Embryonic facial prominence (tissue), 1 donor: ENCODE data around the gene LRRN3.

ENCODE experiments used
- DNase-seq: peaks from one replicate; pipeline ENCODE4 v3.0.0-alpha.2; 2016; ENCODE audit errors: extremely low spot score

The LRRN3 gene

DNA sequence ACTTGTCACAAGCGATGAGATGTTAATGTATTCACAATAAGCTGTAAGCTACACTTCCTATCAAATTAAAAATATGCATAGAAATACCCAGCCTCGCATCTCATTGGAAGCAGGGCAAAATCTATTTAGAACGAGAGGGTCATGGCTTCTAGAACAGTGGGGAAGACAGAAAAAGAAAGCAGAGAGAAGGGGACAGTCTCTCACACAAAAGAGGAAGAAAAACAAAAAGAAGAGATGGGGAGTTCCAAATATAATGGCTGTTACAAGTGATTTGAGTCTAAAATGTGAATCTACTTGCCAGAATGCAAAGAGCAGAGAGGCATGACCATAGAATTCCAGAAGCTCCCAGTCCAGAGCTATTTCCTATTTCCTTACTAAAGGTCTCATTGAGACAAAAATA lies 13.8 kb downstream of the LRRN3 start:
- no peak for DNase-seq

DNA sequence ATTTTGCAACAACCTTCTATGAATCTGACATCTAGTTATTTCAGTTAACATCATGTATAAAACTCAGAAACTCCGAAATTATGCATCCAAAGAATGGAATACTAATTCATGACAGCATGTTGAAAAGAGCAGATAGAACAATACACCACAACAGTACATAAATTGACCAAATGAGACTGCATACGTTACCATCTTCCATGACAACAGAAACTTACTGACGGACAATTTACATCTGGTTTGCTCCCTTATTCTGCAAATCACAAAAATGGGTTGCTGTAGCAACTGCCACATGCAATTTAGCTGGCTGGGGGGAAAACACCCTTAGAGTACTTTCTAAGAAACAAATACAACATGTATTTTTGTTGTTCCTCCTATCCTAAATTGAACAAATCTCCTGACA lies 14.3 kb downstream of the LRRN3 start:
- DNase-seq, result no peak

DNA sequence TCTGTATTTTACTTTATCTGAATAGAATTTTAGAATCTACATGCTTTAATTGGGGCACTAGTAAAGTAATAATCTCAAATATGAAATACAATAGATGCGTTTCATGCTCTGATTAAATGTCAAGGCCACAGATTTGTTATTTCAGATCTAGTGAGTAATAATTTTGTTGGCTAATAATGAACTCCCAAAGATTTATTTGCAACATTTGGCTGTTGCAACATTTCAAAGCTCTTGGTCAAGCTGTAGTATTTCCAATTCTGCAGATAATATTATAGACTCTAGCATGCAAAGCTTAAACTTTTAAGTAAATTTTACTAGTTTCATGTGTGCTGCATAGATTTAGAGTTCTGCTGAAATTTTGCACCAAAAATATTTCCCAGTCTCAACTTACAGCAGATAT lies 16.7 kb downstream of the LRRN3 start:
- DNase-seq, result no peak

DNA sequence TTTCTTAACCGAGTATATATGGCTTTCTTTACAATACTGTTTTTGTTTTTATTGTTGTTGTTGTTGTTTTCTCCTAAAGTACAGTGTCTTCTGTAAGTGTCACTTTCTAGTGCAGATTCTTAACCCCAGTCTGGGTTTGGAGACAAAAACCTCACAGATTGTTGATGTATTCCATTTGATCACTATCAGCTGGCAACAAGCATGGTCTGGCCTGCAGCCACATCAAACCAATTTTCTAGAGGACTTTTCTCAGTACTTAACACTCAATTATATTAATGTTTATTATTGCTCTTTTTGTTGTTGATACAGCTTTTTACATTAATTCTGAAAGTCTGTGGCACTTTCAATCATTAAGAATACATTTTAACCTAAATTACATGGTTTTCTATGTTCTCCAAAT lies 17.1 kb downstream of the LRRN3 start:
- DNase-seq, result no peak

DNA sequence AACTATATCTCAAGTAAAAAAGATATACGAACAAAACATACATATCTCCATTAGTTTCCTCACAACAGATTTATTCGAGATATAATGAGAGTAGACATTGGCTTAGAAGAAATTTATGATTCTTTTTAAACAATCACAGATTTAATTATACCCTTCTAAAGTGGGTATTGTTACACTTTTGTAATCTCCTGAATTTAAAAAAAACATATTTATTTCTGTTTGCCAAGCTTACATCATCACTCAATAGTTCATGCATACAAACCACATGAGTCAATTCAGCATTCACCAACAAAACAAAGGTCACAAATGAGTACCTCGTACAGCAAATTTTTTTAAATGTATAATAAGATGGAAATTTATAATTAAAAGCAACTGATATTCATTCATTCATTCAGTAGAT lies 17.6 kb downstream of the LRRN3 start:
- DNase-seq, result no peak

DNA sequence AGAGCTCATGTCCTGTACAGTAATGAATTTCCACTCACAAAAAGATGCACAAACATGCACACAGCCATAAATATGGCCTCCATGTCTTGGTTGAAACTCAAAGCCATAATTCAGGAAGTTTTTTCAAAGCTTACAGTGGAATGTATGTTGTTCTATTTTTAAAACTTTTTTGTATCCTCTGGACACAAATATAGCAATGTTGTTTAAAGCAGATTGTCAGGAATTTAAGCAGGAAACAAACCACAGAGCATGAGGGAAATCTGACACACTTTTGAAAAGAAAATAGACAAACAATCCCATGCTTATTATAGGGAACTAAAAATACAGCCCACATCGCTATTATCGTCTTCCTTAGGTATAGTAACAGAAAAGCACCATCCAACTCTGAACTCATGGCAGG lies 21.5 kb downstream of the LRRN3 start:
- no peak for DNase-seq

DNA sequence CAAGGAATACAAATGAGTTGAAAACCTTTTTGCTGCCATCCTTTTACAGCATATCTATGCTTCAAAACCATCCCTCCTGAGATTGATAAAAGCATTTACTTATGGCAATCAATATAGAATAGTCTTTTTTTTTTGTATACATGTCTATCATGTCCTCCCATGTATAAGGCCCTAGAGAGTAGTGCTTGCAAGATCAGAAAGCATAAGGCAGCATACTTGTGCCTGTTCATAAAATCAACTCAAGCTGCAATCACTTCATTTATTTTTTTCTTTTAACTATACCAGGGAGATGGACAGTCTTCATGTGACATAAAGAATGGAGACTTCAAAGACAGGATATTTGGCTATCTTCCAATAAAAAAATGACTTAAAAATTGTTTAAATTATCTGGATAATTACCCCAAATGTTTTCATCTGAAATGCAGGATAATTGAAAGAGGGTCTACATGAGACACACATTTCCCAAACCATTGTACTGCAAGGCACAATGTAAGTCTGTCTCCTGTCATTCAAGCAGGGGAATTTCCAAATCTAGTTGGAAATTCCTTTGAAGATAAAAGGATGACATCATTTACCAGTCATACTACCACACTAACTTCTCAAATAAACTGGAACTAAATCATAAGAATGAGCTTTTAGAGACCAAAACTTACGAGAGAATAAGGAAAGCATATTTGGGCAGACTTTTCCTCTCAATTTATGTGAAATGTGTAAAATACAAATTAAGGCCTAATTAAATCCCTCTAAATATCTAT lies 22.5 kb downstream of the LRRN3 start:
- DNase-seq, result no peak

DNA sequence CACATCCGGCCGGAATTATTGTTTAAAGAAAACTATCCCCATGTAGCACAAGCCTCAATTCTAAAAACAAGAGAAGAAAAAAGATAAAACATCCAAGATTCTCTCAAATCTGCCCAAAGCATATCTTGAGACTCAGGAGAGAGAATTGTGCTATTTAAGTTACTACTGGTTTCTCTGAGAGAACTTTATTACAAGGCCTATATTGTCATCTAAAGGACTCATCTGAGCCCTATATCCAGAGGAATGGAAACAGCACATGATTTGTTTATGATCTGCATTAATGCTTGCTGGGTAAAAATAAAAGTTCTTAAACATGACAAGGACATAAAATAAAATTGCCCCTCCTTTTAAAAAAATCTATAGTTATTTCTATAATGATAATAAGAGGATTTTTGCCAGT lies 25.0 kb downstream of the LRRN3 start:
- no peak for DNase-seq

DNA sequence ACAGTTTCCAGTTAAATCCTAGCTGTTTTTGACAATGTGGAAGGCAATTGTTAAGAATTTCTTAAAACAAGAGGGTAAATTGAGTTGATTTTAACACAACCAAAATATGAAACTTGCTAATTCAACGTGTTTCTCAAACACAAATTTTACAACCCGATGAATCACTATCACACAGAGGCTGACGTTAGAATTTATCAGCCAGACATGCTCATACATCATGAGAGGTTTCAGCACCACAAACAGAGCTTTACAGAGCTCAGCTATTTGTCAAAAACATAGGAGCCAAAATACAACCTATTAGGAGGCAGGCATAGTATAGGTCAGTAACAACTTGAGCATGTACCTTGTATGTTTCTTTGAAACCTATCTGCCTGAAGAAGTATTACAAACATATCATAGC lies 36.1 kb downstream of the LRRN3 start:
- DNase-seq, result no peak

DNA sequence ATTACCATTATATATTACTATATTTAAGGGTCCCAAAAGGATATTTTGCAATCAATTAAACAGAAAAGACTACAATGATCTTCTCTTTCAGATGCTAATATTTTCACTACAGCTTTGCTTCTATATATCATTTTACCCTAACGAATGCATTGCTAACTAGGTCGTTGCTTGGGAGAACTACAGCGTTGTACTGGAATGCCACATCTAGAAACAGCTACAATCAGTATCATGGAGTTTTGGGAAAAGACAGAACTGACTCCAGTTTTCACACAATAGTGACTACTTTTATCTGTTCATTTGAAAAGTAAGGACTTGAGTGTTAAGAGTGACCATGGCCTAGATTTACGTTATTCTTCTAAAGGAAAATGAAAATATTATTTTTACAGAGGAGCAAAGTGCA lies 38.5 kb downstream of the LRRN3 start:
- DNase-seq, result no peak

DNA sequence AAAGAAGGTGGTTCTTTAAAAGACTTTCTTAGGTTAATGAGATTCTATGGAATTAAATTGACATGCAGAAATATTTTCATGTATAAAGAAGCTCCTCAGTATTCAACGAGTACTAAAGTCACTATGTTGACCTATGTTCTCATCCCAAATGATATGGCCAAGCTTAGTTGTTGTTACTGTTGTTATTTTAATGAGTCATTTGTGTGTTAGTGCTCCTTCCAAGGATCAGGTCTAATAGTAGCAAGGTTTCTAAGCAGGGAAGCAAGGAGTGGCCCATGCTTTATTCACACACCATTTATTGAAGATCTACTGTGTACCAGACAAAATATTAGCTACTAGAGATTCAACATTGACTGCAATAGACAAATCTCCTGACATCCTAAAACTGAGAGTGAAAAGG lies 41.9 kb downstream of the LRRN3 start:
- no peak for DNase-seq

DNA sequence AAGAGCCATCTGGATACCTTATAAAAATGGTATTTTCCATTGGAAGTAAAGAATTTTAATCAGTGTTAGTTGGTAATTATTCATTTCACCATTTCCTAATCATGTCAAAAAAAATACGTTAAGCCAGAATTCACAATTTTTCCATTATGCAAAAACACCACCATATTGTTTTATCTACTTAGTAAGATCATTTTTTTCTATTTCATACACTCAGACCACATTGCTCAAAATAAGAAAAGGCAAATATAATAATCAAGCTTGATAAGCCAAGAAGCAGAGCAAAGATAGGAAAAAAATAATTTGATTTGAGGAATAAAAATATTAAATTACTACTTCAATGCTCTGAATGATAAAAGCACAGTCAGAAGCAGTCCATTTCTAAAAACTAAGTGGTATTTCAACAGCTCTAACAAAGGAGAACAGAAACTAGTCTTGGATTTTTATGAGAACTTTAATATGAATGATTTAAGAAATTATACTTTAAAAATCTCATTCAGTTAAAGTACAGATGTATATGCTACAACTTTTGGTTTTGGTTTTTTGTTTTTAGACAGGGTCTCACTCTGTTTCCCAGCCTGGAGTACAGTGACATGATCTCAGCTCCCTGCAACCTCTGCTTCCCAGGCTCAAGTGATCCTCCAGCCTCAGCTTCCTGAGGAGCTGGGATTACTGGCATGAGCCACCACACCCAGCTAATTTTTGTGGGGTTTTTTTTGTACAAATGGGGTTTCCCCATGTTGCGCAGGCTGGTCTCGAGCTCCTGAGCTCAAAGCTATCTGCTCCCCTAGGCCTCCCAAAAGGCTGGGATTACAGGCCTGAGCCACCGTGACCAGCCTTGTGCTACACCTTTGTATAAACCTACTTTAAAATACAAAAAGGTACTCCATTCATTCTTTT lies 46.6 kb downstream of the LRRN3 start:
- no peak for DNase-seq

DNA sequence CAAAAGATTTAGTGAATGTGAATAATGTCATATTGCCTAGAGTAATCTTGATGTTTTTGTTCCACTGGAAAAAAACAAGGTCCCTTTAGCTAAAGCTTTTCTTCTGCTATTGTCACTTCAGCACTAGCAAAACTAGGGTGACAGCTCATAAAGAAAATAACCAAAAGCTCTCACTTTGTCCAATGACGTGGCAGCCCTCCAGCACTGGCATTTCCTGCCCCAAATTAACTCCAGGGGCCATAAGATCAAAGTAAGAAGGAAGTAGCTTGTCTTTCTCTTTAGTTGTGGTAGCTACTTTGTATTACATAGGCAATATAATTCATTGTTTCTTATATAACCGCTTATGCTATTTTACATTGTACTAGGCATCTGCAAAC lies 47.3 kb downstream of the LRRN3 start:
- peak; percentile 23 for DNase-seq

DNA sequence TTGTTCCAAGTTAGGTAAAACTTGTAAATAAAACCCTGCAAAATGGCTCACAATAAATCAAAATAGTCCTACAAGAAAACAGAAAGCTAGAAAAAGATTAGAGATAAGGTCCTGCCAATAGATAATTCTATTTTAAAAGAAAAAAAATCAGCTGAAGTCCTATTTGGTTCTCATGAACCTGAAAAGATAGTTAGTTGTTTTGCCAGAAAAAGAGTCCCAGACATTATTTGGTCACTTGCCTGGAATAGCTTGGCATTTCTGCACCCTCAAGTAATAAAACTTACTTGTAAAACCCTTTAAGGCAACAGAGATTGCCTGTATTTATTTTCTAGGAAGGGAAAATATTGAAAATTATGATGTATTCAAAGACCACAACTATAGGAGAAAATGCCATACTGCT lies 47.7 kb downstream of the LRRN3 start:
- no peak for DNase-seq

DNA sequence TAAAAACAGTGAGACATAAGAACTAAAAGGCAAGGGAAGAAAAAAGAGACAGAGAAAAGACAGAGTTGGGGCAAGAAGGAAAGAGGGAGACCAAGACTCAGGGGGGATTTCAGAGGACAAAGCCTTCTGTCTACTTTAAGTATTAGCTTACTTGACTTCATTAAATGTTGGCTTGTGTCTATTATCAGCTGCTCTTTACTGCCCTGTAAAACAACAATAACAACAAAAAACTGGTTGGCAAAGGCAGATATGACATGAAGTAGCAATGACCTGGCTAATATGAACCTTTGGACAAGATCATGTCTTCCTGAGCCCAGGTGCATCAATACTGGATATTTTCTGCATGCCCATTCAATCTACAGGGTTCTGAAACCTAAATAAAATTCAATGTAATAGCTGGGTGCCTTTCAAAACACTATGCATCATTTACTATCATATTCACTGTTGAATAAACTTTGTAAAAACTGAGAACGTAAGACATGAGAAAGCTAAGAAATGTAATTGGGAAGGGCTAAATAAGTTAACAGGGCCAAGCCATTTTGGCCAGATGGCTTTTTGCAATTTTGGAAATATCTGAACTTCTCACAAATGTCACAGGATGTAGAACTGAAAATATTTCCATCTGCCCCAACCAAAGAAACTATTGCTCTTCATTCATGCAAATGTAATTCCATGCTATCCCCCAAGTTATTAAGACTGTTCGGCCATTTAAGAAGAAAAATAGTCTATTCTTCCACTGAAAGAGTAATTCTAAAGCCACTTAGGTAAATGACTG lies 49.4 kb downstream of the LRRN3 start:
- no peak for DNase-seq

DNA sequence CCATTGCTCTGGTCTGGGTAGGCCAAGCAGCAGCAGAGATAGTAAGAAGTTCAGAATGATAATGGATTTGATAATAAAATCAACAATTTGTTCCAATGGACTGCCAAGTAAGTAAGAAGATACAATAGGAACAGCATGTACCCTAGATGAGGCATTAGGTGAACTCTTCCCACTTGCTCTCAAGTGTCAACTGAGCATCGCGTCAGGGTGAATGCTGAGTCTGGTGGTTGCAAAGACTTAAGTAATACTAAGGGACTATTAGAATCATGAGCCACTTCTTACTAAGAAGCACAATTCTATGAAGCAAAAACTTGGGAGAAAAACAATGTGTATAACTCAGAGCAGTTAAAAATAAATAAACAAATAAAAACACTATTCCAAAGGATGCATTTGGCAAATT lies 54.5 kb downstream of the LRRN3 start:
- no peak for DNase-seq

DNA sequence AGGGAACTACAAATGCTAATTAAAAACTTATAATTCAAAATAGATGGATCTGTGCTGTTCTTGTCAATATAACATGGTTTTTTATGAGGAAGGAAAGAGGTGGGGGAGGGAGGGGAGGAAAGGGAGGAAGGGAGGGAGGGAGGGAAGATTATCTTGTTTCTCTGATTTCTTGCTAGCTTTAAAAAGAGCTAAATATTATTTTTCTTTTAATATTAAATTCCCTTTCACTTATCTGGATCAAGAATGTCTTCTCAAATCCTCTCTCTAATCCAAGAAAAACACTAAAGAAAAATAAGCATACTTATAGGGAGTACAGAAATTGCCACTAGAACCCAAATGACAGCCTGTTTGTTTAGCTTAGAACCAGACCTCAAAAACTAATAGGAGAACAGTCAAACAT lies 55.2 kb downstream of the LRRN3 start:
- no peak for DNase-seq

DNA sequence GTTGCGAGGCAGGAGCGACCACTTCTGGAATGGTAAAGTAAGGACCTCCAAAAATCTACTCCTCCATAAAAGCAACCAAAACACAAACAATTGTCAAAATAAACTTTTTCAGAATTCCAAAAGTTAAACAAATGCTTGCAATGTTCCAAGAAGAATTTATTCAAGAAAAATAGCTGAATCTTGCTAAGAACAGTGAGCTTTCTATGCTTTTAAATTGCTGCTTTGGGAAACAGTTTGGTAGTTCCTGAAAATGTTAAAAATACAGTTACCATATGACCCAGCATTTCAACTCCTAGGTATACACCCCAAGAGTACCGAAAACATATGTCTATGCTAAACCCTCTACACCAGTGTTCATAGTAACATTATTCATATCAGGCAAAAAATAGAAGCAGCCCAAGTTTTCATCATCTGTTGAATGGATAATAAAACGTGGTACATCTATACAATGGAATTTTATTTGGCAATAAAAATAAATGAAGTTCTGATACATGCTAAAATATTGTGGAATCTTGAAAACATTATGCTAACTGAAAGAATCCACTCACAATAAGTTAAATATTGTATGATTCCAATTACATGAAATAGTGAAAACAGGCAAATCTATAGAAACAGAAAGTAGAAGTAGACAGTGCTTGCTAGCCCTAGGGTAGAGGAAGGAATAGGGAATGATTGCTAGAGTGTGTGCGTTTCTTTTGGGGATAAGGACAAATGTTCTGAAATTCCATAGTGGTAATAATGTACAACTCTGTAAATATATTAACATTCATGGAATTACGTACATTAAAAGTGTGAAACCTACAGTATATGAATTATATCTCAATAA lies 57.0 kb downstream of the LRRN3 start:
- no peak for DNase-seq

DNA sequence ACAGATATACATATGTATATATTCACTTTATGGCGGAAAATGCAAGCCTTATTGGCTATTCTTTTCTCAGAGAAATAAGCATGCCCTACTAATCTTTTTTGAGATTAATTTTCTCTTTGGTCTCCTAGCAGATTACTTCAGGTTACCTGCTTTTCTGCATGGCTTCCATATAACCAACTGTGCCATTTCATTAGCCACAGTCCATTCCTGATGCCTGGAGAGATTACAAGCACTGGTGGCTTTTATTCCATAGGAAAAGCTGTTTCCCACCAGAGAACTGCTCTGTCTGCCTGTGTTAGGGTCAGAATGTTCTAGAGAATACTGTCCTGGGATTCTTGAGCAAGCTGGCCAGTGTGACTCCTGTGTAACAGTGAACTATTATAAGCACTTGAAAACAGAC lies 59.8 kb downstream of the LRRN3 start:
- DNase-seq, result no peak

DNA sequence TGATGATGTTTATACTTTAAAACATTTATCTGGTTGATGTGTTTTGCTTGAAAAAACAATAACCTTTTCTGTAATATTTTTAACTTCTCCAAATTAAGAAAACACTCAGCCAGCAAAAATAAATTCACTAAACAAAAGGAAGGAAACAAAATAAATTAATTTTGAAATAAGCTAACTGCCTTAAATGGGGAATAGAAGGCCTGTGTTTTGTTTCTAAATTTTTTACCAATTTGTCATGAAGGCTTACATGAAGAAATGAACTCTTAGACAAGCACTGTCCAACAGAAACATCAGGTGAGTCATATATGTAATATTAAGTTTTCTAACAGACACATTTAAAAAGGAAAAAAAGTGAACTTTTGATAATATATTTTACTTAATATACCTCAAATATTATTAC lies 68.5 kb downstream of the LRRN3 start:
- DNase-seq, result no peak

DNA sequence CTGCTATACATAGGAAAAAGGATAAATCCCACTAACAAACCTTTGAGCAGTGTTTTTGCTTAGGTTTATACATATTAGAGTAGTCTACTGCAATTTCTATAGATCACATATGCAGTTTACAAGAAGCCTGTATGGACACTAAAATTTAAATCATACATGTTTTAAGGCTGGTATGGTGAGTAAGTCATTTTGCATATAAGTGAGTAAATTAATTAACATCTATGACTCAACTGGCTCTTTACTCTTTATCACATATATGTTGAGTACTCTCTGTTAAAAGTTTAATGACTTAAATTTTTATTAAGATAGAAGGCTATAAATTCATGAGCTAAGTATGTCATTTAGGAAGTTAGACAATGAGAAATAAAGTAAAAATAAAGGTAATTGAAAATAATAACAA lies 69.4 kb downstream of the LRRN3 start:
- no peak for DNase-seq

DNA sequence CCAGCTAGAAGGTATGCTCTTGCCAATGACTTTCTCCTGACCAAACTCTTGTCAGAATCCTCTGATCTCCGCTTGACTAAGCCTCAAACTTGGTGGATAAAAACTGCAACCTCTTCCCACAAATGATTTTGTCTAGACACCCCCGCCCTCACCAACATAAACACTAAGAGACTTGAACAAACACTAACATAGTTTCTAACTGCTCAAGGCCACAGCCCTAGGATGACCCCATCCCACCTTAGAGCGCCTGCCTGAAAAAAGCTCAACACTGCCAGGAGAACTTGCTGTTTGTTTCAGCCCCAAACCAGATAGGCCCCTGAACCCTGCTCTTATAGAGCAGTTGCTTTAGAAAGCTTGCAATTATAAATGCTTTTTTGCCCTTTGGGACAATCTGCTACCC lies 71.8 kb downstream of the LRRN3 start:
- DNase-seq, result no peak
